Thyroid gland (tissue), 4 donors: ENCODE data around the gene RNF144A. TPM values are rescaled to one million over a fixed set of nuclear protein-coding genes. Genes with fewer than 3 reads are reported as not detected.

ENCODE experiments used
- DNase-seq, 2 donors: peaks; one replicate each; pipeline ENCODE4 v3.0.0-alpha.2; 2019
- H3K27ac ChIP-seq, 3 donors: fragments of 200-600 bp; sonication (generic); 1 replicate in 2 of 3; 2 replicates in 1 of 3; pipeline ENCODE4 v1.5.1; 2016 to 2019; ENCODE audit warnings: mild to moderate bottlenecking in 1 of 3, moderate library complexity in 1 of 3
- H3K27me3 ChIP-seq: fragments of 200-600 bp; sonication (generic); one replicate; pipeline ENCODE4 v1.5.1; 2019
- H3K36me3 ChIP-seq, 2 donors: fragments of 200-600 bp; sonication (generic); one replicate each; pipeline ENCODE4 v1.5.1; 2016 to 2019
- H3K4me1 ChIP-seq, 2 donors: fragments of 200-600 bp; sonication (generic); one replicate each; pipeline ENCODE4 v1.5.1; 2017 to 2019
- H3K4me3 ChIP-seq, 3 donors: fragments of 200-600 bp; sonication (generic); replicated peaks in 1 of 3; 1 replicate in 2 of 3; 2 replicates in 1 of 3; pipeline ENCODE4 v1.5.1; 2016; ENCODE audit warnings: mild to moderate bottlenecking in 1 of 3
- H3K9me3 ChIP-seq: fragments of 200-600 bp; sonication (generic); one replicate; pipeline ENCODE4 v1.5.1; 2017
- CTCF ChIP-seq, 6 experiments: fragments of 200-600 bp in 3 of 6; fragments of 450-650 bp in 3 of 6; sonication (generic) in 3 of 6; IDR thresholded peaks; one replicate each; pipeline ENCODE4 v1.5.1; 2016 to 2019; ENCODE audit warnings: antibody characterized with exemption in 6 of 6, mild to moderate bottlenecking in 2 of 6, inconsistent platforms in 1 of 6, moderate library complexity in 1 of 6
- POLR2A ChIP-seq, 2 donors: fragments of 450-650 bp; IDR thresholded peaks; one replicate each; pipeline ENCODE4 v1.6.1; 2017; ENCODE audit warnings: antibody characterized with exemption in 2 of 2, mild to moderate bottlenecking in 2 of 2, moderate library complexity in 1 of 2
- WGBS, 2 donors: methylation state at CpG; one replicate each; pipeline ENCODE4 v1.1.5; 2017; 5-methylcytosine and 5-hydroxymethylcytosine counted together
- intact Hi-C: fragments of 100-400 bp; cut with DNase I; formaldehyde crosslinking; loops from one replicate; pipeline ENCODE4 v1.15.1; 2023
- total RNA-seq, 4 donors: library from RNA; depleted of rRNA; stranded (reverse); fragments of >200 nt; gene quantifications; one replicate each; pipeline ENCODE4 v1.2.3, GENCODE V29; 2016

RNF144A gene
- total RNA-seq, 4 donors from 2014 or later = 8.0 to 12.2 (median 10.6) TPM

DNA sequence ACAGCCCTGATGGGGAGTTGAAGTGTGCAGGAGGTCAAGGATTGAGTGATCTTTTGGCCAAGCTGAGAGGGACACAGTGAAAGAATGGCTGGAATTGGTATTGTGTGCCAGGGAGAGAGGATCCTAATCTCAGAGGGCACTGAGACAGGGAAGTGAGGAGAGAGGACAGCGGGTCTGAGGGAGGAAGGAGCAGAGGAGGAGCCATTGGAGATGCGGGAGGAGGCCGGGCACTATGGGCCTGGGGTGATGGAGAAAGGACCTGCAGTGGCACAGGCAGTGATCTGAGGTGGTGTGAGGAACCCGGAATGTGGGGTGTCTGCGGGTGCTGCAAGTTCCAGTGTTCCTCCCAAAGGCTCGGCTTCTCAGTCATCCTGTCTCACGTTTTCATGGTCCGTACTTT lies 26.8 kb downstream of the RNF144A start:
- Histone ChIP-seq H3K9me3 (no peaks in the 10 kb centered on the region), H3K36me3 (no peaks in the 10 kb centered on the region), H3K27ac (no peak overlapping the region), H3K27me3 (no peaks in the 10 kb centered on the region), H3K4me1 (no peaks in the 10 kb centered on the region), H3K4me3 (no peak overlapping the region)
- 95 to 98% methylated on average over 8 of the region's 8 CpGs for WGBS, 2 donors
- no peak for DNase-seq
- no peak for TF ChIP-seq CTCF (IDR thresholded peaks at IDR 0.05)
- TF ChIP-seq POLR2A (IDR thresholded peaks at IDR 0.05) = no peak
- intact Hi-C loops = no loop called here

DNA sequence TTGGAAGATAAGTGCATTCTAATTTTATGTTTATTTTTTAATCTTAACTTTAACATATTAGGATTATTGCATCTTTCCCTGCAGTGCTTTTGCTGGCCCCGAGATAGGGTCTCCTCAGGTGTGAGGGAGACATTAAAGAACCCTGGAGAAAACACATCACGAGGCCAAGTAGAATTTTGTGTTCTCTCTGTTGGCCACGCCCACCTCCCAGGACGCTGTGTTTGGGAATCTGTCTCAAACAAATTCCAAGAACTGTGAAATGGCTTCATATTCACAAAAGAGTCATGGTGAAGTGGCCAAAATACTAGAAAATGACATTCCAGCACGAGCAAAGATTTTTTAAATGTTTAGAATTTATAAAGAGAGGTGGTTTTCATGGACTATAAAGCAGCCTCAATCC lies 27.3 kb downstream of the RNF144A start:
- Histone ChIP-seq H3K36me3 (no peaks in the 10 kb centered on the region), H3K9me3 (no peaks in the 10 kb centered on the region), H3K27me3 (no peaks in the 10 kb centered on the region), H3K4me3 (no peak overlapping the region), H3K27ac (no peak overlapping the region), H3K4me1 (no peaks in the 10 kb centered on the region)
- 82 to 91% methylated on average over 5 of the region's 5 CpGs for WGBS, 2 donors
- DNase-seq = no peak
- no peak for TF ChIP-seq POLR2A (IDR thresholded peaks at IDR 0.05)
- TF ChIP-seq CTCF (IDR thresholded peaks at IDR 0.05) = no peak
- intact Hi-C loops = no loop called here

DNA sequence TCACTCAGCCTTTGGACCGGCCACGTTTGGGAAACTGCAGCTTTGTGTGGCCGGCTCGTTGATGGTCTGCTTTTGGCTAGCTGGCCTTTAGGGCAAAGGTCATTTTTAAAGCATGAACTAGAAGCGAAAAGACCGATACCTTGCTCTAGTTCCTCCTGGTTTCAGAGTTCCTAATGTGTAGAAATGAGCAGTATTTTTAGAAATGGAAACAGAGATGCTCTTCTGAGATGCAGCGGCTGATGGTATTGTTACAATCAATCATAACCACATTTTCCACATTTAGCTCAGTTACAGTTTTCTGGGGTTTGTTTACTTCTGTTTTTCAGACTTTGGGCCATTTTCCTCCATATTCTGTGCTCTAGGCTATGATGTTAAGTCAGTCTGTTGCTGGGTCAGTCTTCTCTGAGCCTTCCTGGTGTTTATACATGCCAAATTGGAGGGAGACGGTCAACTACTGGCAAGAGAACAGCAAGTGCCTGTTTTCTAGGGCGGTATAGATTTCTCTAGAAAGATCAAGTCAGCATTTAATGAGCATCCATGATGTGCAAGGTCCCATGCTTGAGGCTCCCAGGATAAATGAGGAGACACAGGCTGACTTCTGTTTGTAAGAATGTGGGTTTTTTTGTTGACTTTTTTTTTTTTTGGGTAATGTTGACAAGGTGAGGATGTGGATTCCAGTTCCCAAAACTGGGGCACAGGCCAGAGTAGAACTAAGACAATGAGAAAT lies 28.0 kb downstream of the RNF144A start:
- Histone ChIP-seq H3K4me1 (no peaks in the 10 kb centered on the region), H3K9me3 (no peaks in the 10 kb centered on the region), H3K4me3 (no peak overlapping the region), H3K36me3 (no peaks in the 10 kb centered on the region), H3K27ac (no peak overlapping the region), H3K27me3 (no peaks in the 10 kb centered on the region)
- no peak for DNase-seq
- WGBS, 2 donors = 72 to 90% methylated on average over 9 of the region's 9 CpGs
- no peak for TF ChIP-seq POLR2A (IDR thresholded peaks at IDR 0.05)
- no peak for TF ChIP-seq CTCF (IDR thresholded peaks at IDR 0.05)
- intact Hi-C loops = no loop called here

DNA sequence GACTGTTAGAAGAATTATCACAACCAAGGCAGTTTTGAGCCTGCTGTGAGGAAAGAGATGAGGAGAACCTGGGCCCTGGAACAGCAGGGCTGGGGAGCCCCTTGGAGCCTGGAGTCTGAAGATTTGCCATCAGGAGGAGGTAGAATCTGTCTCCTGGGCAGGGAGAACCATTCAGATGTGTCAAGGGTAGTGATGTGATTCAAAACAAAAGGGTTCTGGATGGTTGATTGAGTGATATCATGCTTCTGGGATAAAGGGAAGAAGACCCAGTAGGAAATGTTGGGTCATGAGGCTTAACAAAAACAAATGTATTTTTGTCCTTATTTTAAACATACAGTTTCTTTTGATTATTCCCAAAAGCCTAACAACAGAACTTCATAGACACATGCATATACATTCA lies 28.6 kb downstream of the RNF144A start:
- no peak overlapping the region for H3K27ac ChIP-seq

More for the DNA sequence above, 28.6 kb downstream of the RNF144A start:
- H3K36me3 ChIP-seq = no peaks in the 10 kb centered on the region
- intact Hi-C loops = no loop called here
- TF ChIP-seq CTCF (IDR thresholded peaks at IDR 0.05) (no peak), POLR2A (IDR thresholded peaks at IDR 0.05) (no peak)
- H3K4me3 ChIP-seq = no peak overlapping the region
- H3K27me3 ChIP-seq = no peaks in the 10 kb centered on the region
- H3K9me3 ChIP-seq = no peaks in the 10 kb centered on the region
- no peaks in the 10 kb centered on the region for H3K4me1 ChIP-seq
- no peak for DNase-seq
